Natural killer cell (primary cell): ENCODE results near the gene WNK2. TPM values are rescaled to one million over a fixed set of nuclear protein-coding genes. Genes with fewer than 3 reads are reported as not detected.

Experiments
- ATAC-seq, 3 donors: fragments of 150-1000 bp in 2 of 3; fragments of 200-7000 bp in 1 of 3; cut with Tn5 transposase; 1 replicate in 1 of 3; 2 replicates in 2 of 3; pipeline ENCODE4 v1.10.0; 2021; ENCODE audit warnings: mild to moderate bottlenecking in 2 of 3, moderate library complexity in 2 of 3
- DNase-seq, 2 donors: peaks; one replicate each; pipeline versions ENCODE4 v3.0.0 to v3.0.0-alpha.2; 2013 to 2021; ENCODE audit warnings: mixed read lengths in 1 of 2
- H3K27ac ChIP-seq: one replicate; pipeline ENCODE4 v1.5.1; 2013; ENCODE audit warnings: mild to moderate bottlenecking, low read length
- H3K27me3 ChIP-seq: one replicate; pipeline ENCODE4 v1.6.1; 2013; ENCODE audit warnings: low read length; ENCODE audit not compliant: control insufficient read depth, insufficient read depth
- H3K36me3 ChIP-seq: one replicate; pipeline ENCODE4 v1.6.1; 2013; ENCODE audit warnings: low read length; ENCODE audit not compliant: control insufficient read depth, insufficient read depth
- H3K4me1 ChIP-seq: one replicate; pipeline ENCODE4 v1.6.1; 2013; ENCODE audit warnings: low read length; ENCODE audit not compliant: control insufficient read depth, insufficient read depth
- H3K4me3 ChIP-seq: one replicate; pipeline ENCODE4 v1.5.1; 2013; ENCODE audit warnings: low read length
- H3K9me3 ChIP-seq: one replicate; pipeline ENCODE4 v1.6.1; 2013; ENCODE audit warnings: low read length; ENCODE audit not compliant: control insufficient read depth, insufficient read depth
- H3K27ac Mint-ChIP-seq, 2 donors: one replicate each; pipeline ENCODE4 v1.8.0; 2022; ENCODE audit warnings: mild to moderate bottlenecking in 2 of 2, mixed read lengths in 2 of 2, moderate library complexity in 1 of 2
- H3K27me3 Mint-ChIP-seq, 2 donors: one replicate each; pipeline ENCODE4 v1.8.0; 2022; ENCODE audit warnings: low read depth in 2 of 2, mixed read lengths in 2 of 2
- H3K36me3 Mint-ChIP-seq: one replicate; pipeline ENCODE4 v1.8.0; 2022; ENCODE audit warnings: mixed read lengths
- H3K4me1 Mint-ChIP-seq, 2 donors: one replicate each; pipeline ENCODE4 v1.8.0; 2022; ENCODE audit warnings: mixed read lengths in 2 of 2
- H3K4me3 Mint-ChIP-seq: one replicate; pipeline ENCODE4 v1.8.0; 2022; ENCODE audit warnings: mild to moderate bottlenecking, moderate library complexity, mixed read lengths
- H3K9me3 Mint-ChIP-seq, 2 donors: one replicate each; pipeline ENCODE4 v1.8.0; 2022; ENCODE audit warnings: mixed read lengths in 2 of 2
- WGBS: methylation state at CpG from one replicate; pipeline ENCODE4 v1.1.7; 2013; ENCODE audit warnings: missing lambda C conversion rate; ENCODE audit not compliant: insufficient coverage; 5-methylcytosine and 5-hydroxymethylcytosine counted together
- intact Hi-C: fragments of 100-400 bp; cut with micrococcal nuclease; formaldehyde crosslinking; loops from one replicate; pipeline ENCODE4 v1.14.2; 2022
- total RNA-seq, 4 donors: library from RNA; stranded (reverse); fragments of 120-200 nt in 1 of 4; gene quantifications; one replicate each; pipeline versions ENCODE4 v1.2.3 to v1.2.4, GENCODE V29; 2013 to 2022
- TF ChIP-seq, protein P1 (sequence below): fragments of 200-600 bp; IDR thresholded peaks from one replicate; pipeline ENCODE4 v1.8.0; 2022; ENCODE audit warnings: antibody characterized with exemption

The WNK2 gene
- total RNA-seq, 3 donors from 2014 or later (not counting 1 experiment from before 2014, with no cell fraction given), result 0.25 TPM; not detected in 2

DNA sequence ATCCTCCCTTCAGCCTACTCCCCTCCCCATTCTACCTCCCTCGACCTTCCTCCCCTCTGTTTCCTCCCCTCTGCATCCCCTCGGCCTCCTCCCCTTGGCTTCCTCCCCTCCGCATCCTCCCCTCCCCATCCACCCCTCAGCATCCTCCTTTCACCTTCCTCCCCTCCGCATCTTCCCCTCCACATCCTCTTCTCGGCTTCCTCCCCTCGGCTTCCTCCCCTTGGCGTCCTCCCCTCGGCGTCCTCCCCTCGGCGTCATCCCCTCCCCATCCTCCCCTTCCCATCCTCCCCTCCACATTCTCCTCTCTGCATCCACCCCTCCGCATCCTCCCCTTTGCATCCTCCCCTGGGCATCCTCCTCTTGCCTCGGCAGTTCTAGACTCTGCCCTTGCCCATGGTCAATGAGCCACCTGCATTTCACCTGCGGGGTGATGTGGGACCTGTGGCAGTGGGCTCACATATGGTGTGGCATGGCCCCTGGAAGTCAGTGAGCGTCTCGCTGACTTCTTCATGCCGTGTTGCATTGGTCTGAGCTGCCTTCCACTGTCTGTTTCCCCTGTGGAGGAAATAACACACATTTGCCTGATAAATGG lies 113.0 kb downstream of the WNK2 start:
- Histone ChIP-seq H3K4me3 (no peak overlapping the region), H3K36me3 (no peaks in the 10 kb centered on the region), H3K27ac (no peak overlapping the region), H3K9me3 (no peaks in the 10 kb centered on the region), H3K27me3 (peaks cover 9% of the 10 kb centered on the region), H3K4me1 (peaks cover 3% of the 10 kb centered on the region)
- no peak overlapping the region for H3K27ac Mint-ChIP-seq
- no peak overlapping the region for H3K4me3 Mint-ChIP-seq
- DNase-seq (no peak), ATAC-seq (no peak)
- peaks cover 34 to 49% of the 10 kb centered on the region in 2 donors for H3K27me3 Mint-ChIP-seq
- H3K9me3 Mint-ChIP-seq, result no peaks in the 10 kb centered on the region
- no peaks in the 10 kb centered on the region for H3K36me3 Mint-ChIP-seq
- WGBS, result 26% methylated on average over 17 of the region's 17 CpGs
- intact Hi-C loops, result no loop called here
- TF ChIP-seq, protein P1, sequence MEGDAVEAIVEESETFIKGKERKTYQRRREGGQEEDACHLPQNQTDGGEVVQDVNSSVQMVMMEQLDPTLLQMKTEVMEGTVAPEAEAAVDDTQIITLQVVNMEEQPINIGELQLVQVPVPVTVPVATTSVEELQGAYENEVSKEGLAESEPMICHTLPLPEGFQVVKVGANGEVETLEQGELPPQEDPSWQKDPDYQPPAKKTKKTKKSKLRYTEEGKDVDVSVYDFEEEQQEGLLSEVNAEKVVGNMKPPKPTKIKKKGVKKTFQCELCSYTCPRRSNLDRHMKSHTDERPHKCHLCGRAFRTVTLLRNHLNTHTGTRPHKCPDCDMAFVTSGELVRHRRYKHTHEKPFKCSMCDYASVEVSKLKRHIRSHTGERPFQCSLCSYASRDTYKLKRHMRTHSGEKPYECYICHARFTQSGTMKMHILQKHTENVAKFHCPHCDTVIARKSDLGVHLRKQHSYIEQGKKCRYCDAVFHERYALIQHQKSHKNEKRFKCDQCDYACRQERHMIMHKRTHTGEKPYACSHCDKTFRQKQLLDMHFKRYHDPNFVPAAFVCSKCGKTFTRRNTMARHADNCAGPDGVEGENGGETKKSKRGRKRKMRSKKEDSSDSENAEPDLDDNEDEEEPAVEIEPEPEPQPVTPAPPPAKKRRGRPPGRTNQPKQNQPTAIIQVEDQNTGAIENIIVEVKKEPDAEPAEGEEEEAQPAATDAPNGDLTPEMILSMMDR, result no peak
- H3K4me1 Mint-ChIP-seq, result peaks cover 0 to 2% of the 10 kb centered on the region in 2 donors

DNA sequence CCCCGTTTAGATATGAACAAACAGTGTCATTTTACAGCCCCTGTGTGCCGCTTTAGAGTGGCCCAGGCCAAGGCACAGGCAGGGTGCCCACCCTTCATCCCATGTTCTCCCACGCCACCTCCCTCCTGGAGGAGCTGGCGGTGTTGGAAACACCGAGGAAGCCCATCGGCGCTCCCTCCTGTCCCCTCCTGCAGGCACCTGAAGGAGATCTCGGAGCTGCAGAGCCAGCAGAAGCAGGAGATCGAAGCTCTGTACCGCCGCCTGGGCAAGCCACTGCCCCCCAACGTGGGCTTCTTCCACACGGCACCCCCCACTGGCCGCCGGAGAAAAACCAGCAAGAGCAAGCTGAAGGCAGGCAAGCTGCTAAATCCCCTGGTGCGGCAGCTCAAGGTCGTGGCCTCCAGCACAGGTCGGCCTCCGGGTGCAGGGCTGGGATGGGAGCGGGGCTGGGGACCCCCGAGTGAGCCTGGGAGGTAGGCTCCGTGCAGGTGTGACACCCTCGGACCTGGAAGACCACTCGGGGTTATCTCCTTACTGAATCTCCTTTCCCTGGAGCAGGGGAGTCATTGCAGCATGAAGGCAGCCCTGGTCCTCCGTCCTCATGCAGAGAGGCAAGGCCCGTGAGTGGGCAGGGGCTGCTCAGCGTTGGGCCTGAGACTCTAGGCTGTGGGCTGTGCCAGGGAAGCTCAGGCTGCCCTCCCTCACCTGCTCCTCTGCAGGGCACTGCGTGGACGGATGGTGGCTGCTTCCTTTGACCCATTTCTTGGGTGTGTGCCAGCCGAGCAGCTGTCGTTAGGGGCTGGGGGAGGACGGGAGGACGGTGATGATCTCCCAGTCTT lies 113.9 kb downstream of the WNK2 start:
- Histone ChIP-seq H3K4me1 (peaks cover 8% of the 10 kb centered on the region), H3K9me3 (no peaks in the 10 kb centered on the region), H3K27ac (no peak overlapping the region), H3K4me3 (no peak overlapping the region), H3K36me3 (no peaks in the 10 kb centered on the region), H3K27me3 (peaks cover 7% of the 10 kb centered on the region)
- TF ChIP-seq, protein P1, result no peak
- Mint-ChIP-seq H3K27ac (no peak overlapping the region), H3K4me3 (no peak overlapping the region), H3K36me3 (no peaks in the 10 kb centered on the region), H3K9me3 (no peaks in the 10 kb centered on the region), H3K4me1 (peaks cover 0 to 9% of the 10 kb centered on the region in 2 donors), H3K27me3 (peaks cover 39 to 54% of the 10 kb centered on the region in 2 donors)
- ATAC-seq (no peak), DNase-seq (no peak)
- WGBS, result 79% methylated on average over 33 of the region's 33 CpGs
- intact Hi-C loops, result no loop called here

DNA sequence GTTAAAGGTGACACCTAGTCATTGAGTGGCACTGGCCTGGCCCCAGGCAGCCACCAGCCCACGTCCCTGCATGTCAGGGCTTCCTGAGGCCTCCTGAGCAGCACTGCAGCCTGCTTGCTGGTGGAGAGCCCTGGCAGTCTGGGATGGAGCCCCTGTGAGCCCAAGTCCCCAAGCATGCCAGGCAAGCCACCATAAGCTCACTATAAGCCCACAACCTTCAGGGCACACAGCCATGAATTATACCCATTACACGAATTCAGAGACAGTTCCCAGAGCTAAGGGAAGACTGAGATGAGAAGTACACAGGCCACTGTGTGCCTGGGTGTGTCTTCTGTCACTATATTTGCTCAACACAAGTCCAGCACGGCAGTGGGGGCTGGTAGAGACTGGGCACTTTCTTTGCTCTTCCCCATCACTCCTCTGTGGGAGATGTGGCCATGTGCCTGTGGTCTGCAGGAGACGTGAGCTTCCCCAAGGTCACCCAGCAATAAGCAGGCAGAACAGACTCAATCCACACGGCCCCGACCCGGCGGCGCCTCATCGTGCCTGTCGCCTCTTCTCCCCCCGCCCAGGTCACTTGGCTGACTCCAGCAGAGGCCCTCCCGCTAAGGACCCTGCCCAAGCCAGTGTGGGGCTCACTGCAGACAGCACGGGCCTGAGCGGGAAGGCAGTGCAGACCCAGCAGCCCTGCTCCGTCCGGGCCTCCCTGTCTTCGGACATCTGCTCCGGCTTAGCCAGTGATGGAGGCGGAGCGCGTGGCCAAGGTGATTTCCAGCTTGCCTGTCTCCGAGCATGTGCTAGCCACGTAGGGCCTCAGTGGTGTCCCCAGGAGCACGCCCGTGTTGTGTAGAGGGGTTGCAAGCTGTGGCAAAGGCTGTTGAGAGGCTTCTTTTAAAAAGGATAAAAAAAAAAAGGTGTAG lies 114.8 kb downstream of the WNK2 start:
- intact Hi-C loops, result no loop called here
- peaks cover 7% of the 10 kb centered on the region for H3K27me3 ChIP-seq
- no peaks in the 10 kb centered on the region for H3K9me3 Mint-ChIP-seq
- no peaks in the 10 kb centered on the region for H3K36me3 Mint-ChIP-seq
- peaks cover 0 to 9% of the 10 kb centered on the region in 2 donors for H3K4me1 Mint-ChIP-seq
- H3K36me3 ChIP-seq, result no peaks in the 10 kb centered on the region
- no peaks in the 10 kb centered on the region for H3K9me3 ChIP-seq
- TF ChIP-seq, protein P1, result no peak
- no peak overlapping the region for H3K4me3 Mint-ChIP-seq
- DNase-seq (no peak), ATAC-seq (no peak)
- peaks cover 8% of the 10 kb centered on the region for H3K4me1 ChIP-seq
- peaks cover 37 to 53% of the 10 kb centered on the region in 2 donors for H3K27me3 Mint-ChIP-seq
- no peak overlapping the region for H3K27ac ChIP-seq
- H3K4me3 ChIP-seq, result no peak overlapping the region
- WGBS, result 86% methylated on average over 26 of the region's 26 CpGs
- no peak overlapping the region for H3K27ac Mint-ChIP-seq
